Measurements from ENCODE around the gene CFL1.
"Not testable (repeated sequence)": the region's sequence is repeated elsewhere in the genome, so short reads cannot be mapped to it uniquely, and the experiment has no call there.

Gene CFL1

GRCh38 chr11:65857853-65858680 lies at the start of gene CFL1:
Gene CFL1 (minus strand): TSS chr11:65858180. CDS start chr11:65858099, 81 bp downstream.
- DNase-seq, result peak; percentile 95 to 96

GRCh38 chr11:65906602-65907001 lies 48.6 kb upstream of the CFL1 start:
- no peak for DNase-seq

DNA sequence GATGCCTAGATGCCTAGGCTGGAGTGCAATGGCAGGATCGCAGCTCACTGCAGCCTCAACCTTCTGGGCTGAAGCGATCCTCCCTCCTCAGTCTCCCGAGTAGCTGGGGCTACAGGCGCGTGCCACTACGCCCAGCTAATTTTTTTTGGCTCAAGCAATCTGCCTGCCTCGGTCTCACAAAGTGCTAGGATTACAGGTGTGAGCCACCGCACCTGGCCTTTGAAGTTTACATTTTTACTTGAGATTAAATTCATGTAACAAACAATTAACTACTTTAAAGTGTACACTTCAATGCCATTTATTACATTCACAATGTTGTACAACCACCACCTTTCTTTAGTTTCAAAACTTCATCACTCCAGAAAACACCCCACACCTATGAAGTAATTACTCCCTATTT lies 45.7 kb upstream of the CFL1 start:
- no peak for DNase-seq

DNA sequence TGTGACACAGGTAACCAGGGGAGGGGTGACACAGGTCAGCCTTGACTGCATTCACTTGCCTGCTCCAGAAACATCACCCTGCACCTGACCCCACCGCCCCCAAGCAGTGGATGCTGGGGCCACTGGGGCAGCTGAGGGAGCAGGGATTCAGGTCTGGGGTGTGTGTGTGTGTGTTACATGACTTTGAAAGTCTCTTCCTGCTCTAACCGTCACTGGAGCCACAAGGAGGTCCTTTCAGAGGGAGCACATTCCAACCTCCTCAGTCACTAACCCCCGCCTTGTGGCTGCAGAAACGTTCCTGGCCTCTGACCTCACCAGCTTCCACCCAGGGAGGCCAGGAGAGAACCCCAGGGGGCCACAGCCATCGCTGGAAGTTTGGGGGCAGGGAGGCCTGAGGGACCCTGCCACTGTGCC lies 45.1 kb upstream of the CFL1 start:
- DNase-seq, result no peak

GRCh38 chr11:65900899-65901180 lies 42.9 kb upstream of the CFL1 start:
- DNase-seq, result no peak

- peak in 1 of 2 experiments; percentile 58 for DNase-seq
These were observed 42.3 kb upstream of the CFL1 start, which contains the start of gene FOSL1 for GRCh38 chr11:65900125-65900898. Gene FOSL1 (minus strand): TSS chr11:65900388. CDS start chr11:65900339, 49 bp downstream.

GRCh38 chr11:65899356-65900124 lies 41.6 kb upstream of the CFL1 start:
- no peak for DNase-seq

GRCh38 chr11:65898656-65899355 lies 40.8 kb upstream of the CFL1 start:
- no peak for DNase-seq

- DNase-seq, result no peak
These were observed 39.1 kb upstream of the CFL1 start for GRCh38 chr11:65897020-65897471.

DNA sequence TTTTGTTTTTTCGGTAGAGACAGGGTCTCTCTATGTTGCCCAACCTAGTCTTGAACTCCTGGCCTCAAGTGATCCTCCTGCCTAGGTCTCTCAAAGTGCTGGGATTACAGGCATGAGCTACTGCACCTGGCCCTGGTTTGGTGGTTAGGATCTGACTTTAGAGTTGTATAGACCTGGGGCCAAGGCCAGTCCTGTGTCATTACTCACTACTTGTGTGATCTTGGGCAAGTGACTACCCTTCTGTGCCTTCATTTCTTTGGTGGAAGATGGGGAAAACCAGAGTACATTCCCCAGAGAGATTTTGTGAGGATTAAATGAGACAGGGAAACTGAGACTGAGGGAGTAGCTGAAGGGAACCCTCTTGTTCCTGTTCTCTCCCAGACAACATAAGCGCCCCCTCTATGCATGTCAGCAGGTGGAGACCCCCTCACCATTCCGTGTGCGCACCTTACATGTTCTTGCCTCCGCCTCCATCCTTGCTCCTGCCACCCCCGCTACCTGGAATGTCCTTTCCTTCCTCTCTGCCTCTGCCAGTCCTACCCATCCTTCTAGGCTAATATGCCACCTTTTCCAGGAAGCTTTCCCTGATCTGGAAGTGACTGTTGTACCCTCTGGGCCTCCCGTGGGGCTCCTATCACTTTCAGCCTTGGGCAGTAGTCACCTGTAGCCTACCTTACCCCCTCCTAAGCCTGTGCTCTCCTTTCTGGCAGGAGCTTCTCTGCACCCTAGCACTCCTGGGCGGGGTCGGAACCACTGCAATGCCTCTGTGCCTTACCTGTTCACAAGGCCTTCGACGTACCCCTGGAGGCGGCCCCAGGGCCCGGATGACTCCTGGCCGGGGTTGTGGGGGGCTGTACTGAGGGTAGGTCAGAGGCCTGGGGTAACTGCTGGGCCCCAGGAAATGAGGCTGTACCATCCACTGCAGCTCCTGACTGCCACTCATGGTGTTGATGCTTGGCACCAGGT lies 38.3 kb upstream of the CFL1 start:
- DNase-seq, result no peak

DNA sequence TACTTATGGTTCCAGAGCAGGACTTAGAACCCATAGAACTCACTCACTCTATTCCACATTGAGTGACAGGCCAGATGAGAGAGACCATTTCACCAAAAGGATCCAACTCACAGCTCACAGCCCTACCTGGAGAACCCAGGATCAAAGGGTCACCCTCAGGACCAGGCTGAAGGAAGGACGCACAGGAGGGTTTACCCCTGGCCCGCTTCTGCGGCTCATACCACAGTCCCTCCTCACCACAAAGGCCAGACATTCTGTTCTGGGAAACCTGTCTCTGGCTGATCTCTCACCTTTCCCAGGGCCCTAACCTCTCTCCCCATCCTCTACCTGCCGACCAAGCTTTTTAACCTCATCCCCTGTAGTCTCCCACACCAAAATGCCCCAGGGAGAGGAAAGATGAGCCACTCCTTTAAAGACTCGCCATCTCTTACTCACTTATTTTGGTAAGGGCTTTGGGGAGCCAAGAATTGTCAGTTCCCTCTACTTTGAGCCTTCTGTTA lies 37.6 kb upstream of the CFL1 start:
- no peak for DNase-seq

GRCh38 chr11:65894034-65894591 lies 36.1 kb upstream of the CFL1 start:
- no peak for DNase-seq

GRCh38 chr11:65892661-65893317 lies 34.8 kb upstream of the CFL1 start:
- DNase-seq, result no peak

DNA sequence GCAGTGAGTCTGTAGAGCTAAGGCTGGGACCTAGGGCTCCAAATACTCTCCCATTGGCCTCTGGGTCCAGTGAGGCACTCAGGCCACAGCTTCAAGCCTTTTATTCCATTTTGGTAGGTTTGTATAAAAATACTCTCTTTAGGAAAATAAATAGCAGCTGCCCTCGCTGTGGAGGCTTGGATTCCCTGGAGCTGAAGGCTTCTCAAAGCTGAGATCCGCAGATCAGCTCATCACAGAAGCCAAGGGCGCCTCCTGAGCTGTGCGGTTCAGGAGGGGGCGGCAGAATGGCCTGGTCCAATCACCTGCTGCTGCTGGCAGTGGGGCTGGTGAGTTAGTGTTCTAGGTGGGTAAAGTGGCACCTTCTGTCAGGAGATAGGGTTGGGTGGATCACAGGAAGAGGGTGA lies 34.2 kb upstream of the CFL1 start:
- DNase-seq, result not testable (repeated sequence)

- peak in 1 of 2 experiments; percentile 23 for DNase-seq
These were observed 33.5 kb upstream of the CFL1 start for GRCh38 chr11:65891219-65892136.

DNA sequence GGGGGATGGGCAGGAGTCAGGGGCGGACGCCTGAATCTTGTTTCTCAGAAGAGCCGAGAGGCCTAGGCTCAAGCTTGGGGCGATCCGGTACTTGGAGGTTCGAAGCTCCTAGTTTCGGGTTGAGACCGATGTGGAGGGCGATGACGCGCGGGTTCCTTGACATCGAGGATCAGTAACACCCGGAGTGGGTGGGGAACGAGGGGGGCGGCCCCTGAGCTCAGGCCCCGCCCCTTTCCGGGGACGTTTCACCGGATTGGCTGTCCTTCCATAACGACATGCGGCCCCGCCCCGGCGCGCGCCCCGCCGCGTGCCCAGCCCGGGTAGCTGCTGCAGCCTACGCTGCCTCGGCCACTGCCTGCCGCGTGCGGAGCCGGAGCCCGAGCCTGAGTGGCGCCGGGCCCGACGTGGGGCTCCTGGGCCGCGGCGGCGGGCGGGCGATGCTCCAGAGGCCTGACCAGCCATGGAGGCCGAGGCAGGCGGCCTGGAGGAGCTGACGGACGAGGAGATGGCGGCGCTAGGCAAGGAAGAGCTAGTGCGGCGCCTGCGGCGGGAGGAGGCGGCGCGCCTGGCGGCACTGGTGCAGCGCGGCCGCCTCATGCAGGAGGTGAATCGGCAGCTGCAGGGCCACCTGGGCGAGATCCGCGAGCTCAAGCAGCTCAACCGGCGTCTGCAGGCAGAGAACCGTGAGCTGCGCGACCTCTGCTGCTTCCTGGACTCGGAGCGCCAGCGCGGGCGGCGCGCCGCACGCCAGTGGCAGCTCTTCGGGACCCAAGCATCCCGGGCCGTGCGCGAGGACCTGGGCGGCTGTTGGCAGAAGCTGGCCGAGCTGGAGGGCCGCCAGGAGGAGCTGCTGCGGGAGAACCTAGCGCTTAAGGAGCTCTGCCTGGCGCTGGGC lies 32.6 kb upstream of the CFL1 start, which contains the start of gene CCDC85B:
TSS of gene CCDC85B (plus strand) at position 350 of the 895 bp plus-strand sequence. CDS start at position 461, 111 bp downstream.
- peak; percentile 81 to 91 for DNase-seq

GRCh38 chr11:65888163-65888814 lies 30.3 kb upstream of the CFL1 start, which contains the start of gene FIBP:
Gene FIBP (minus strand): TSS chr11:65888471. CDS start chr11:65888418, 53 bp downstream.
- peak; percentile 93 for DNase-seq

Measured in NCI-H1930 (cell line).